ENCODE measurements around the gene RGMA. TPM values are rescaled to one million over a fixed set of nuclear protein-coding genes. Genes with fewer than 3 reads are reported as not detected.

RGMA gene
- polyA plus RNA-seq, 1 donor from 2014 or later, result 9.5 TPM

DNA sequence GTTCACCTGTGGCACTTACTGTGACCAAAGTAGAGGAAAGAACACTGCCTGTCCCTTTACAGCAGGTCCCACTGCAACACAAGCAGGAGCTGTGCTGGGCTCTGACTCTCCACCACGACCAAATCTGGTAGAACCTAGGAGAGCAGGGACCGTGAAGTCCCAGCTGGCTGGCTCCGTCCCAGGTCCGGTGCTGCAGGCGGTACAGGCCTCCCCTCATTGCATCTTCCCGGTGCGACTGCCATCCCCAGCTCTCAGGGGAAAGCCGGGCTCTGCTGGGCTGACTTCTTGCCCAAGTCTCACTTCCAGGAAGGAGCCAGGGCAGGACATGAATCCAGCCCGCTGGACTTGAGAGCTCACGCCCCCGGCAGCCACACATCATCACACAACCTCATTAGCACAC, 33.8 kb downstream of the RGMA start:
- peaks cover 53% of the 10 kb centered on the region for H3K79me2 ChIP-seq (replicated peaks; ENCODE audit: insufficient read depth, low read length)
- H3K9me2 ChIP-seq (ENCODE audit: insufficient read depth, low read length), result no peaks in the 10 kb centered on the region
- no peak overlapping the region for H3K4me3 ChIP-seq (ENCODE audit: low read length)
- H3K4me2 ChIP-seq (ENCODE audit: low read length), result no peak overlapping the region
- H4K20me1 ChIP-seq (ENCODE audit: insufficient read depth), result no peaks in the 10 kb centered on the region
- H2AFZ ChIP-seq (ENCODE audit: low read depth, low read length), result no peak overlapping the region
- no peak overlapping the region for H3K27ac ChIP-seq (ENCODE audit: low read length)
- H3F3A ChIP-seq (ENCODE audit: insufficient read depth, low read length, poor library complexity, severe bottlenecking), result no peaks in the 10 kb centered on the region
- H3K27me3 ChIP-seq (ENCODE audit: insufficient read depth, low read depth, low read length), result no peaks in the 10 kb centered on the region
- H3K9ac ChIP-seq (ENCODE audit: low read length), result no peak overlapping the region
- no peaks in the 10 kb centered on the region for H3K36me3 ChIP-seq (ENCODE audit: insufficient read depth, low read length)
- no peaks in the 10 kb centered on the region for H3K9me3 ChIP-seq (ENCODE audit: low read length)
- TF ChIP-seq, protein P1, sequence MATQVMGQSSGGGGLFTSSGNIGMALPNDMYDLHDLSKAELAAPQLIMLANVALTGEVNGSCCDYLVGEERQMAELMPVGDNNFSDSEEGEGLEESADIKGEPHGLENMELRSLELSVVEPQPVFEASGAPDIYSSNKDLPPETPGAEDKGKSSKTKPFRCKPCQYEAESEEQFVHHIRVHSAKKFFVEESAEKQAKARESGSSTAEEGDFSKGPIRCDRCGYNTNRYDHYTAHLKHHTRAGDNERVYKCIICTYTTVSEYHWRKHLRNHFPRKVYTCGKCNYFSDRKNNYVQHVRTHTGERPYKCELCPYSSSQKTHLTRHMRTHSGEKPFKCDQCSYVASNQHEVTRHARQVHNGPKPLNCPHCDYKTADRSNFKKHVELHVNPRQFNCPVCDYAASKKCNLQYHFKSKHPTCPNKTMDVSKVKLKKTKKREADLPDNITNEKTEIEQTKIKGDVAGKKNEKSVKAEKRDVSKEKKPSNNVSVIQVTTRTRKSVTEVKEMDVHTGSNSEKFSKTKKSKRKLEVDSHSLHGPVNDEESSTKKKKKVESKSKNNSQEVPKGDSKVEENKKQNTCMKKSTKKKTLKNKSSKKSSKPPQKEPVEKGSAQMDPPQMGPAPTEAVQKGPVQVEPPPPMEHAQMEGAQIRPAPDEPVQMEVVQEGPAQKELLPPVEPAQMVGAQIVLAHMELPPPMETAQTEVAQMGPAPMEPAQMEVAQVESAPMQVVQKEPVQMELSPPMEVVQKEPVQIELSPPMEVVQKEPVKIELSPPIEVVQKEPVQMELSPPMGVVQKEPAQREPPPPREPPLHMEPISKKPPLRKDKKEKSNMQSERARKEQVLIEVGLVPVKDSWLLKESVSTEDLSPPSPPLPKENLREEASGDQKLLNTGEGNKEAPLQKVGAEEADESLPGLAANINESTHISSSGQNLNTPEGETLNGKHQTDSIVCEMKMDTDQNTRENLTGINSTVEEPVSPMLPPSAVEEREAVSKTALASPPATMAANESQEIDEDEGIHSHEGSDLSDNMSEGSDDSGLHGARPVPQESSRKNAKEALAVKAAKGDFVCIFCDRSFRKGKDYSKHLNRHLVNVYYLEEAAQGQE (IDR thresholded peaks at IDR 0.05; ENCODE audit: borderline replicate concordance), result no peak
- TF ChIP-seq EZH2 (IDR thresholded peaks at IDR 0.05; ENCODE audit: borderline replicate concordance, insufficient read depth, low read length, poor library complexity, severe bottlenecking), result no peak
- TF ChIP-seq TAF1 (IDR thresholded peaks at IDR 0.05; ENCODE audit: low read depth), result no peak

DNA sequence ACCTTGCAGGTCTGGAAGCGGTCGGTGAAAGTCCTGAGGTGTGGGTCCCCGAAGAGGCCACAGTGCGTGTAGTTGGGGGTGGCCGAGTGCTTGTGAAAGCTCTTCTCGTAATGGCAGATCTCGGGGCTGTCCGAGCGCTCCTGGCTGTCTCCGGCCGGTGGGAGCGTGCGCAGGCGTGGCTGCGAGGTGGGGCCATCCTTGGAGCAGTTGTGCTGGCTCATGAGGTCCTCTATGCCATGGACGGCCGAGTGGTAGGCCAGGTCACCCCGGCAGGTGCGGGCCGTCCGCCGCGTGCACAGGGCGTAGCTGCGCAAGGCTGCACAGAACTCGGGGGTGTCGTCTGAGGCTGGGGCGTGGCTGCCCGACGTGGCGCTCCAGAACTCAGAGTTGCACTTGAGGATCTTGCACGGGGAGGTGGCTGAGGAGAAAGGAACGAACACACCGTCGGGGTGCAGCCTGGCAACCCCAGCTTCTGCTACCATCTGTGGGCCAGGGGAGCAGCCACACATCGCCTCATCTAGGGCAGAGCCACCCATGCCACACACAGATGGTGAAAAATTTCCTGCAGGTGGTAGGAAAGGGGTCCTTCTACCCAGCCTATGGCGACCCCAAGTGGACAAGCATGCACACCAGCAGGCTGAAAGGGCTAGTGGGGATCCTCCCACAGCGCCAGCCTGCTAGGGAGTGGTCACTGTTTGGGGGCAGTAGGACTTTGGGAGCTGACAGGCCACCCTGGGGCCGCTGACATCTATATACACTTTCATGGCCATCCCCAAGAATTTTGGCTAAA, 36.7 kb downstream of the RGMA start:
- Histone ChIP-seq H4K20me1 (ENCODE audit: insufficient read depth) (no peaks in the 10 kb centered on the region), H3K9ac (ENCODE audit: low read length) (no peak overlapping the region), H3K36me3 (ENCODE audit: insufficient read depth, low read length) (no peaks in the 10 kb centered on the region), H3F3A (ENCODE audit: insufficient read depth, low read length, poor library complexity, severe bottlenecking) (no peaks in the 10 kb centered on the region), H3K4me3 (ENCODE audit: low read length) (no peak overlapping the region), H3K9me2 (ENCODE audit: insufficient read depth, low read length) (no peaks in the 10 kb centered on the region), H3K9me3 (ENCODE audit: low read length) (no peaks in the 10 kb centered on the region), H3K27ac (ENCODE audit: low read length) (no peak overlapping the region), H3K79me2 (replicated peaks; ENCODE audit: insufficient read depth, low read length) (peaks cover 24% of the 10 kb centered on the region), H2AFZ (ENCODE audit: low read depth, low read length) (no peak overlapping the region), H3K27me3 (ENCODE audit: insufficient read depth, low read depth, low read length) (no peaks in the 10 kb centered on the region), H3K4me2 (ENCODE audit: low read length) (no peak overlapping the region)
- TF ChIP-seq SMC3 (conservative IDR thresholded peaks at IDR 0.05; ENCODE audit: poor library complexity) (no peak), POLR2AphosphoS5 (IDR thresholded peaks at IDR 0.05) (no peak), EP300 (conservative IDR thresholded peaks at IDR 0.05; ENCODE audit: poor library complexity, severe bottlenecking) (no peak), TAF1 (IDR thresholded peaks at IDR 0.05; ENCODE audit: low read depth) (no peak), RAD21 (conservative IDR thresholded peaks at IDR 0.05) (no peak), MXI1 (conservative IDR thresholded peaks at IDR 0.05; ENCODE audit: poor library complexity, severe bottlenecking) (no peak), EZH2 (IDR thresholded peaks at IDR 0.05; ENCODE audit: borderline replicate concordance, insufficient read depth, low read length, poor library complexity, severe bottlenecking) (no peak)
- TF ChIP-seq, protein P2, sequence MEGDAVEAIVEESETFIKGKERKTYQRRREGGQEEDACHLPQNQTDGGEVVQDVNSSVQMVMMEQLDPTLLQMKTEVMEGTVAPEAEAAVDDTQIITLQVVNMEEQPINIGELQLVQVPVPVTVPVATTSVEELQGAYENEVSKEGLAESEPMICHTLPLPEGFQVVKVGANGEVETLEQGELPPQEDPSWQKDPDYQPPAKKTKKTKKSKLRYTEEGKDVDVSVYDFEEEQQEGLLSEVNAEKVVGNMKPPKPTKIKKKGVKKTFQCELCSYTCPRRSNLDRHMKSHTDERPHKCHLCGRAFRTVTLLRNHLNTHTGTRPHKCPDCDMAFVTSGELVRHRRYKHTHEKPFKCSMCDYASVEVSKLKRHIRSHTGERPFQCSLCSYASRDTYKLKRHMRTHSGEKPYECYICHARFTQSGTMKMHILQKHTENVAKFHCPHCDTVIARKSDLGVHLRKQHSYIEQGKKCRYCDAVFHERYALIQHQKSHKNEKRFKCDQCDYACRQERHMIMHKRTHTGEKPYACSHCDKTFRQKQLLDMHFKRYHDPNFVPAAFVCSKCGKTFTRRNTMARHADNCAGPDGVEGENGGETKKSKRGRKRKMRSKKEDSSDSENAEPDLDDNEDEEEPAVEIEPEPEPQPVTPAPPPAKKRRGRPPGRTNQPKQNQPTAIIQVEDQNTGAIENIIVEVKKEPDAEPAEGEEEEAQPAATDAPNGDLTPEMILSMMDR (IDR thresholded peaks at IDR 0.05; ENCODE audit: poor library complexity, severe bottlenecking), result no peak
- TF ChIP-seq, protein P1 (IDR thresholded peaks at IDR 0.05; ENCODE audit: borderline replicate concordance), result no peak

Data from neural cell (in vitro differentiated cells).